Measurements from ENCODE around the gene SIGLEC1. TPM values are rescaled to one million over a fixed set of nuclear protein-coding genes. Genes with fewer than 3 reads are reported as not detected.

The SIGLEC1 gene
- total and polyA plus RNA-seq, 2 of the 8 experiments (the other 6 are each of a cell fraction or from before 2014, with no cell fraction given) = 0.02 TPM; not detected in 1

DNA sequence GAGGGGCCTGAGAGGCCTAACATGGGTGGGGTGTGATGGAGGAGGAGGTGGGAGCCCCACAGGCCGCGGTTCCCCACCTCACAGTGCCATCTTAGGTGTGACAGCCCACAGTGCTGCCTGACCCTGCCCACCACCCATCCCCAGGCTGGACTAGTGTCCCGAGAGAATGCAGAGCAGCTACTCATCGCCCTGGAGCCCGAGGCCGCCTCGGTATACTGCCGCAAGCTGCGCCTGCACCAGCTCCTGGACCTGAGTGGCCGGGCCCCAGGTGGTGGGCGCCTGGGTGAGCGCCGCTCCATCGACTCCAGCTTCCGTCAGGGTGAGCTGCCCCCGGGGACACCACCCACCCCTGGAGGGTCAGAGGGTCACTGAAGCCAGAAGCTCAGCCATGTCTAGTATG is 35.7 kb upstream of the SIGLEC1 start:
- WGBS, 2 experiments (ENCODE audit: extremely low coverage in 1 of 2, insufficient coverage in 1 of 2, insufficient read length in 1 of 2, insufficient replicate concordance in 2 of 2, low coverage in 1 of 2, low lambda C conversion rate in 2 of 2, missing lambda C conversion rate in 1 of 2) = 88% methylated on average over 16 of the region's 16 CpGs; no CpG with 5 or more reads in 1 of the 2 experiments
- FAIRE-seq = no peak

More for the DNA sequence above, 35.7 kb upstream of the SIGLEC1 start:
- Histone ChIP-seq H2BK15ac (ENCODE audit: low read length) (no peak overlapping the region), H3K4me3 (ENCODE audit: extremely low read depth in 1 of 4, insufficient read depth in 2 of 4, low read depth in 3 of 4, low read length in 4 of 4) (no peak overlapping the region), H3K36me3 (ENCODE audit: control insufficient read depth in 2 of 4, insufficient read depth in 4 of 4, low read length in 3 of 4) (no peaks in the 10 kb centered on the region; a peak in 1 of 8 replicates), H2BK20ac (ENCODE audit: low read length) (no peak overlapping the region), H2BK120ac (replicated peaks; ENCODE audit: low read depth, low read length) (no peak overlapping the region), H4K5ac (ENCODE audit: insufficient read length, low read depth, low read length) (no peak overlapping the region), H3K4me1 (replicated peaks in 1 of 4; ENCODE audit: control insufficient read depth in 3 of 4, insufficient read depth in 4 of 4, low read length in 3 of 4) (peaks cover 0 to 25% (median 8%) of the 10 kb centered on the region in 4 experiments; a peak in 6 of 7 replicates), H2BK5ac (ENCODE audit: low read depth, low read length) (no peak overlapping the region), H3K27me3 (replicated peaks in 1 of 4; ENCODE audit: control insufficient read depth in 3 of 4, extremely low read depth in 1 of 4, insufficient read depth in 3 of 4, low read length in 3 of 4) (peaks cover 4 to 26% (median 22%) of the 10 kb centered on the region in 4 experiments), H3K4me2 (ENCODE audit: insufficient read depth in 1 of 2, low read depth in 2 of 2, low read length in 2 of 2) (no peak overlapping the region), H4K20me1 (replicated peaks in 1 of 2; ENCODE audit: control insufficient read depth in 1 of 2, insufficient read depth in 2 of 2, low read length in 2 of 2) (peaks cover 2 to 13% of the 10 kb centered on the region in 2 experiments), H2BK12ac (ENCODE audit: low read depth, low read length) (no peak overlapping the region), H3K23ac (ENCODE audit: insufficient read length) (no peak overlapping the region), H3K18ac (ENCODE audit: extremely low read depth, low read length) (no peak overlapping the region), H3K56ac (replicated peaks; ENCODE audit: insufficient read length, low read depth, low read length) (no peak overlapping the region), H4K91ac (replicated peaks; ENCODE audit: insufficient read length, low read length) (no peak overlapping the region), H3K23me2 (ENCODE audit: low read depth, low read length) (peaks cover 25% of the 10 kb centered on the region), H3K79me2 (ENCODE audit: control insufficient read depth in 1 of 2, insufficient read depth in 2 of 2, low read length in 2 of 2) (no peaks in the 10 kb centered on the region), H3K4ac (replicated peaks; ENCODE audit: insufficient read length, low read depth, low read length) (no peak overlapping the region), H3K14ac (ENCODE audit: insufficient read length) (no peak overlapping the region), H3K9me3 (ENCODE audit: insufficient read depth in 2 of 2, low read depth in 1 of 2, low read length in 1 of 2) (no peaks in the 10 kb centered on the region), H4K8ac (ENCODE audit: extremely low read depth, insufficient read depth, low read length) (no peak overlapping the region), H2AK5ac (ENCODE audit: low read depth, low read length) (0 out of 2 replicates have a peak overlapping the region, but pooled peaks have one; percentile 10), H3K27ac (ENCODE audit: low read depth, low read length) (no peak overlapping the region), H3K79me1 (ENCODE audit: low read depth, low read length) (no peaks in the 10 kb centered on the region), H2AFZ (ENCODE audit: low read length) (no peak overlapping the region), H3K9ac (replicated peaks in 1 of 4; ENCODE audit: extremely low read depth in 1 of 4, low read depth in 3 of 4, low read length in 3 of 4) (no peak overlapping the region)
- no peak for DNase-seq (ENCODE audit: low read depth in 1 of 2, low spot score in 2 of 2)
- POLR2A ChIA-PET (ENCODE audit: partially characterized antibody) = interaction anchor here (0.8 to 1.6 kb wide), 5 partner anchors 9 to 75 kb away, joined by 3 to 6 read pairs (median 3); no protein-coding TSS in a partner anchor
- TF ChIP-seq, protein P1, sequence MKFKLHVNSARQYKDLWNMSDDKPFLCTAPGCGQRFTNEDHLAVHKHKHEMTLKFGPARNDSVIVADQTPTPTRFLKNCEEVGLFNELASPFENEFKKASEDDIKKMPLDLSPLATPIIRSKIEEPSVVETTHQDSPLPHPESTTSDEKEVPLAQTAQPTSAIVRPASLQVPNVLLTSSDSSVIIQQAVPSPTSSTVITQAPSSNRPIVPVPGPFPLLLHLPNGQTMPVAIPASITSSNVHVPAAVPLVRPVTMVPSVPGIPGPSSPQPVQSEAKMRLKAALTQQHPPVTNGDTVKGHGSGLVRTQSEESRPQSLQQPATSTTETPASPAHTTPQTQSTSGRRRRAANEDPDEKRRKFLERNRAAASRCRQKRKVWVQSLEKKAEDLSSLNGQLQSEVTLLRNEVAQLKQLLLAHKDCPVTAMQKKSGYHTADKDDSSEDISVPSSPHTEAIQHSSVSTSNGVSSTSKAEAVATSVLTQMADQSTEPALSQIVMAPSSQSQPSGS (IDR thresholded peaks at IDR 0.05; ENCODE audit: low read length) = no peak
- TF ChIP-seq CTBP2 (IDR thresholded peaks at IDR 0.05; ENCODE audit: borderline replicate concordance, insufficient read depth, insufficient read length, low read length) (no peak), JUND (IDR thresholded peaks at IDR 0.05; ENCODE audit: low read length) (no peak)
- CTCF ChIA-PET (ENCODE audit: partially characterized antibody) = interaction anchor here (0.9 to 18.6 kb wide), 15 partner anchors 14 to 118 kb away, joined by 3 to 308 read pairs (median 12); partner anchors contain the start of genes ADISSP, CENPB, HSPA12B and SIGLEC1

All from H1 (cell line).